ENCODE results near the gene PDP2.

- TF ChIP-seq POLR2A (IDR thresholded peaks at IDR 0.05) (no peak), CTCF (IDR thresholded peaks at IDR 0.05 in 8 of 11, conservative IDR thresholded peaks at IDR 0.05 in 3 of 11) (no peak)
Observed at GRCh38 chr16:66888647-66889615, 8.6 kb downstream of the PDP2 start.
